Suppressor macrophage treated with lipopolysaccharide for 1 hour (primary cell): ENCODE results near the gene XPO6.

Source experiments
- DNase-seq, 3 donors: peaks; one replicate each; pipeline ENCODE4 v3.0.0-alpha.2; 2020 to 2022

XPO6 gene

DNA sequence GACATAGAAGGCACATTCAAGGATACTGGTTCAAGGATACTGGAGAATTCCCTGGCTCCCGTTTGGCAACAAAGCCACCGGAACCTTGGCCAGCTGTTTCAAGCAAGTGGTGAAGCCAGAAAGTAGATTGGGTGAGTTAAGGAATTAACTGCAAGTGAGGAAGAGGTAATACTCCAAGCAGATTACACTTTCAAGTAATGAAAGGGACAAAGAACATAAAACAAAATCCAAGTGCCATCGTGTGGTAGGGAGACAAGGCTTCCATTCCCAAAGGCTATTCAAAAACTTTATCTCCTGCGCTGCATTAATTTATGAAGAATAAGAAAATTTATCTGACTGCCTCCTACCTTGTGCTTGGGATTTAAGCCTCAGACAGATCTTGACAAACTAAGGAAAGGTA is 27.8 kb downstream of the XPO6 start:
- DNase-seq = no peak

DNA sequence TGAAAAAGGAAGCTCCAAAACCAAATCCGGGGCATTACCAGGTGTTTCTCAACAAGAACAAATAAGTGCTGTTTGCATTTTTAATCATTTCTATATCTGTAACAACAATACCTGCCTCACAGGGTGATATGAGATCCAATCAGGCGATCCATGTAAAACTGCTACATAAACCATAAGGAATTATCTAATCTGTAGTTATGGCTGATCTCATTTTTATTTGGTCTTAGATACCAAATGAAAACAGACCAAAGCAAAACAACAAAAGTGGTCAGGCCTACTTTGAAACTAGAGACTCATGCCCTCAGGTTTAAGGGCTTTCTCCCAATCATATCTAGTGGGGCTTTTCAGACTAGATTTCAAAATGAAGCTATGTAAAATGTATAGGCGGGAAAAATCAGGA is 28.3 kb downstream of the XPO6 start:
- DNase-seq = no peak

DNA sequence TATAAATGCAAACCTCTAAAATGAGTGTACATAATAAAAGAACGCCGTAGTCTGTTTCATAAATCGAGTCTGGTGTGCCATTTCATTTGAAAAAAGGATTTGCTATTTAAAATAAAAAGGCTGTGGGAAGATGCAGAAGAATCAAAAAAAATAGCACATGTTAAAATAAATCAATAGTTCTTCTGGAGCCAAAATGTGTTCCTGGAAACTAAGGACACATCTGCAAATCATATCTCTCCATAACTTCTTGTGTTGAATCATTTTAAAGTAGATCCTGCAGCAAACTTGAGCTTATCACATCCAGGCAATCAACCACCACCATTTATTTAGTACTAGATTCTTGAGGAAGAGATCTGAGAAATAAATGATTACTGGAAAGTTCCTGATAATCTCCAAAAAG is 29.0 kb downstream of the XPO6 start:
- no peak for DNase-seq

DNA sequence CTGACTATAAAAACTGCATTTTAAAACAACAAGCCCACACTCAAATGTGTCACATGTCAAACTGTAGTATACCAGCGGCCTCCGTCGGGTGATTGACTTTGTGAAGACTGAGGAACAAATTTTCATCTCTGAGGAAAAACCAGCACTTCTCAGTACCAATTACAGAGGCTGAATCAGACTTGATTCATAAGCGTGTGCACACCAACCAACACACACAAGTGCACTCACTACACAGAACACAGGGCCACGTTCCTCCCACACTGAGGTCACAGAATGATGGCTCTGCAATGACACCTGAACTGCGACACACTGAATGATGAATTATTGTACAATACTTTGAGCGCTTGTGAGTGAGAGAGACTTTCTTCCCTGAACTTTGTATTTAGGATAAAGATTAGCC is 29.6 kb downstream of the XPO6 start:
- peak; percentile 29 to 52 (median 35) for DNase-seq

DNA sequence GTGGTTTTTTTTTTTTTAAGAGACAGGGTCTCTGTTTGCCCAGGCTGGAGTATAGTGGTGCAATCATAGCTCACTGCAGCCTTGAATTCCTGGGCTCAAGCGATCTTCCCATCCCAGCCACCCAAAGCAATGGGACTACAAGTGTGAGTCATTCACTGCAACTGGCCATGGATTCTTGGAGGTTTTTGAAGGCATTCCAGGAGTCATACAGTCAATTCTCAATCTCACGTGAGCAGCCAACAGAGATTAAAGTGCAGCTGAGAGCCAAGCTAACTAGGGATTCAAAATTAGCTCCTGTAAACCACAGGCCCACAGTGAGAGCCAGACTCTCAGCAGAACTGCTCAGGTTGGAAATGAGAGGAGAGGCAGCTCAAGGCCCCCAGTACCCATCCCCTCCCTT is 30.2 kb downstream of the XPO6 start:
- peak in 2 of 3 donors; percentile 22 to 44 for DNase-seq

DNA sequence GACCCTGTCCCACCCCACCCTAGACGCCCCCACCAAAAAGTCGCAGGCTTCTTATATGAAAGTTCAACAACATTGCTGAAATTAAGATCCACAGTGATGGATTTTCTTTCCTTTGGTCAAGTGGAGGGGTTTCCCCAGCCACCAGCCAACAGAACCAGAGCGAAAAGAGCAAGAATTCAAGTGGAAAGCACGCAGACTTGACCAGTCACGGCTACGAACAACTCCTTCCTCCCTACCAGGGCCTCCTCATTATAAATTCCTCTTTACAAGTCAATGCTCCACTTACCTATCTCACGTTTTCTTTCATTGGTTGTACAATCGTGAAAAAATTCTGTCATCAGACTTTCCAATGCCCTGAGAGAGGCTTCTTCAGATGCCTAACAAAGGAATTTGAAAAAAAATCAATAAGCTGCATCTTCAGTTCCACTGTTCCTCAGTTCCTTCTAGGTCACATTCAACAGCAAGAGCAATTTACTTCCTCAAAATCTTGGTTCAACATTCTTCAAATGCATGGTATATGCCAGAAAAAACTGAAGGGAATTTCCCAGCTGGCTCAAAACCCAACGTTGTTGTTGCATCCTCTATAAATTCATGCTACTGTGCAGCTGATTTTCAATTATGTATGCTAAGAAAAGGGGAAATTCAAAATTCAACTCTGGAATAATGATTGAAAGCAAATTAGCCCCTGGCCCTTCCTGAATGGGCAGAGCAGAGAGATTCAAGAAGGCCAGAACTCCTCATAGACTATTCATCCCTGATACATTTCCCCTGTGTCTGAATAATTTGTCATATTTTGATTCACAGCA is 30.9 kb downstream of the XPO6 start:
- peak; percentile 85 to 96 (median 93) for DNase-seq

DNA sequence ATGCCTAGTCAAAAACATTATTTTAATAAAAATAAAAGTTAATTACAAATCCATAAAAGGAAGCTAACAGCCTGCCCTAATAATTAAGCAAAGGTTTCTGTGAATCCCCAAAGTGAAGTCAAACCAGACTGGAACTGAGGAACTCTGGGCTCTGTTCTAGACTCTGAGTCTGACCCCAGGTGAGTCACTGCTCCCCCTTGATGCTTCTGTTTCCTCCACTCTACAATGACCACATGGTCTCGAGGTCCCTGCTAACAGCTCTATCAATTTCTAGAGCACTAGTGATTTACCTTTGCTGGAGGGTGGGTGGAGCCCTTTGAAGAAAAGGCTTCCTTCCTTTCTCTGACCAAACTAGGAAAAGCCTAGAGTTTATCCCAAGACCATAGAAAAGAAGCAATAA is 32.4 kb downstream of the XPO6 start:
- DNase-seq = peak in 2 of 3 donors; percentile 8 to 53

DNA sequence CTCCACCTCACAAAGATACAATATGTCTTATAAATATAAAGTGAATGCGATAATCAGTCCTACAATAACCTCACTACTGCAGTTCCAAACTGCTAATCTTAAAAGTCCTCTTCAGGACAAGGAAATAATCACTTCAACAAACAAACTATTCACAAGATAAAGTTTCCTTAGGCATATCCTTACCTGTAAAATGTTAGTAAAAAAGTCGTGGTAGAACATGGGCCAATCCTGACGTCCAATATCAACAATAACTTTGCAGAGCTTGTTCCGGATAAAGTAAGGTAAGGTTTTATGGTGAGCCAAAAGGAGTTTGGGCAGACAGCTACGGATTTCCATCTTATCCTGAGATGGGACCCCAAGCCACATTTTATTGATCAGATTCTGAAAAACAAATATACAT is 36.0 kb downstream of the XPO6 start:
- no peak for DNase-seq

DNA sequence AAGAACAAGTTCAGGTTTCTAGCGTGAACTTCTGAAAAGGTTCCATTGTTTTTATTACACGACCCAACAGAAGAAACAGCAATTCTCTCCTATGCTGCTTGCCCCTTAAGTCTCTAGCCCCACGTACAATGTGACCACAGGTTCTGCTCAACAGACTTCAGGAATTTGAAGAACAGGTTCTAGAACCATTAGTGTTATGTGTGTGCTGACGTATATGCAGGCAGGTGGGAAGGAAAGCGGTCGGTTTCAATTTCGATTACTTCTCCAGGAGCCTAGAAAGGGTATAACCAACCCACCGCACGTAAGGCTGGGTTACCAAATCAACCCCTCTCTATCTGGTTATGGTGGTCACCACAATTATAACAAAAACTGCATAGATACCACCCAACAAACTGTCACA is 39.4 kb downstream of the XPO6 start:
- no peak for DNase-seq

DNA sequence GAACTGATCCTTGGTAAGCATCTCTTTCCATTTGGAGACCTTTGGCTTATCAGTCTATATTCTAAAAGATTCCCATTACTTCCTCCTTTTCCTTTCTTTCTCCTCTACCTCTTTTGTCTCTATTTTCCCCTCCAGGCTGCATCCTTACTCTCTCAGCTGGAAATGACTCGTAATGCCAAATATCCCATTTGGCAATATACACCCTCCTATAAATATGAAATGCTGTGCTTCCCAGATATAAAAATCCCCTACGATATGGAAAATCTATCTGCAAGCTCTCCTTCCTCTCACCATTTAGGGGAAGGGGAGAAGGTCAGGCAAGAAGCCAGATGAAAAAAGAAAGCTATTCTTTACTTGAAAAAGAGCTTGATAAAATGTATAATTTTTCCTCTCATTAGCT is 39.9 kb downstream of the XPO6 start:
- peak in 2 of 3 donors; percentile 12 to 53 for DNase-seq

DNA sequence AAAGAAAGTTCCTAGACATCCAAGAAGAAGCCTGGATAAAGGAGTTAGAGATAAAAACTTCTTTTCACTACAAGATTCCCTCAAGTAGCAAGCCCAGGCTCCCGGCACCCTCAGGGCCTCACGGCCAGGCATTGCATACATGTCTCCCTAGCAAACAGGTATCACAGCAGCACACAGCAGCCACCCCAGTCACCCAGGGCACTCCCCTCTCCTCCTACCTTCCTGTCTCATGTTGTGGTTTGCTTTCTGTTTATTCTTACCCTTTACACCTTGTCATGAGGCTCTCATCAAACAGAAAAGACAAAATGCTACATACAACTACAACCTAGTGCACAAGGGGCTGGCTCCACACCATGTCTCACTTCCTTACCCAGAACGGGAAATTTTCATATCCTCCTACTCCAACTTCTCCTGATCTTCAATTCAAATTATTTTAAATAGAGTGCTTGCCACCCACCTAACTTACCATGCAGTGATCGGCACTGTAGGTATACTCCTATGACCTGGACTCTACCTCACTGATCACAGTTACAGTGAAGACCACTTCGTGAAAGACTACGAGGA is 42.7 kb downstream of the XPO6 start:
- DNase-seq = no peak

DNA sequence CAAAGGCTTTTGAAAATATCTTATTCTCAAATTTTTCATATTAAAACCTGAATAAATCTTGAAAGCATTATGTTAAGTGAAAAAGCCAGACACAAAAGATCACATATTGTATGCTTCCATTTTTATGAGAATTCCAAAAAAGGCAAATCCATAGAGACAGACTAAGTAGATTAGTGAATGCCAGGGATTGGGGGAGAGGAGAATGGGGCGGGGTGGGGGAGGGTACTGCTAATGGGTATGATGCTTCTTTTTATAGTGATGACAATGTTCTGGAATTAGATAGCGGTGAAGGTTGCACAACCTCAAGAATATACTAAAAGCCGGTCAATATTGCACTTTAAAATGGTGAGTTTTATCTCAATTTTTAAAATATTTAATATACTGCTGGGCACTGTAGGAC is 44.0 kb downstream of the XPO6 start:
- DNase-seq = no peak

DNA sequence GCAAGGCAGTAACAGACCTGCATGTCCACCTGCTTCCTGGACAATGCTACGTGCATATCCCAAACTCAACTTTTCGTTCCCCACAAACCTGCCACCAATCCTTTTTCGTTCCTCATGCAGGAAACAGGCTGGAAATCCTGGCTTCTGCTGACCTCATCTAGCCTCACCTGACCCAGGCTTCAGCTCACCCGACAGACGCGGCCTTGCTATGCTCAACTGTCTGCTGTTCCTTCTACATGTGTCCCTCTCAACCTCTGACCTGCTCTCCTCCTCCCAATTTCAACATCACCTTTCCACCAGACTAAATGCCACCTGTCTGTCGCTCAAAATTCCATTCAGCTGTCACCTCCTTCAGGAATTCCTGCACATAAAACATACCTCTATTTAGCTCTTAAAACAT is 44.5 kb downstream of the XPO6 start:
- DNase-seq = no peak

DNA sequence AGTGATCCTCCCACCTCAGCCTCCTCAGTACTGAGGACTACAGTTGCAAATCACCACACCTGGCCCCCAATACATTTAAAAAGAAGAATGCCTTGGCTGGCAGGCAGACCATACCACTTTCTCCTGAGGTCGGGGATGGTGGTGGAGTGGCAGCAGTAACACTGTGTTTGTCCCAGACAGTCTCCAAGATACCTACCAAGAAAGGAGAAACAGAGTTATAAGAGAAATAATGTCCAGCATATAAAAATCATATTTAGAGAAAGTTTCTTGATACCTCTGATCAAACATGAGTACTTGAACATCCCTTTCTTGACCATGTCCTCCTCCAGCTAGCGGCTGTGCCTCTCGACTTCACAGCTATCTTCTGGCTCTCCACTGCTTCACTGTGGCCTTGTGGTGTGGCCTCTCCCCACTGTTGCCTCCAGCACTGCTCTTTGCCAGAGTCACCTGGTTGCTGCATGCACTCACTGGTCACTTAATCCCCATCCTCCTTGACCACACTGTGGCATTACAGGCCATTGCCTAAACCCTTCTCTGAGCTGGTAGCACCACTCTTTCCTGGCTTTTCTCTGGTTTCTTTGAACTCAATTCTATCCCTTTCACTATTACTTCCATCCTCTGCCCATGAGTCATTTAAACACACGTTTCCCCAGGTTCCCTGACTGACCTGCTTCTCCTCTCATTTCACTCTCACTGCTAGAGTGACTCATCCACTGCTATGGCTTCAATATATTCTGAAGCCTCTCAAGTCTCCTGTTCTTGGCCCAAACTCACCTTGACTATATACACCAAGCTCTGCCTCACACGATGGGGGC is 45.2 kb downstream of the XPO6 start:
- no peak for DNase-seq

DNA sequence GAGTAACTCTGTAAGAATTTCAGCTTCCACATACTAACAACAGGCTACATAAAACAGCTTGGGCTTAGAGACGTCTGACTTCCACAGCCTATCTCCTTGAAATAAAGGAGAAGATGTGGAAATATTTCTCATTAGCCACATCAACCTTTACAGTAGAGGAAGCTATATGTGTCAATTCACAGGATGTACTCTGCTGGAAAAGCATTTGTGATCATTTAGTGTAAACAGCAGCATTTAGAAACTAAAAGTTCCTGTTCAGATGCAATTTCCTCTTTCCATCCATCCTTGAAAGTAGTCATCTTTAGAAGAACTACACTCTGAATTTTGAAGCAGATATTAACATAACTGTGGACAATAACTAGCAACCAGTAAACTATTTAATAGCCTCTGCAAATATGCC is 46.2 kb downstream of the XPO6 start:
- DNase-seq = peak; percentile 17 to 49 (median 27)

DNA sequence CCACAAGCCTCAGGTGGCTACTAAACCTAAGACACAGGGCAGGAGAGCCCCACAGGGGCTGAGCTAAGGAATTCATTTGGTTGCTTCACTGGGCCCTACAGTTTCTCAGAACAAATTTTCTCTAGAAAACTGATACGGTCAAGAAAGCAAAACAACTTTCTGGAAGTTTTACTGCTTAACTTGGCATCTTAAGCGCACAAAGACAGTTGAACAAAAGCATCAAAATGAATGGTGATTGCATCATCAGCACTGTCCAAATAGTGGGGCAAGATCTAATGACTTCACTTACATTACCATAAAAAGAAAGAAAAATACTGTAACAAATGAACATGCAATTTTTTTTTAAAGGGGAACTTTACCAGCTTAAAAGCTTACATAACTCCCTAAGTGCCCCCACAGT is 47.6 kb downstream of the XPO6 start:
- peak; percentile 46 to 75 (median 66) for DNase-seq

DNA sequence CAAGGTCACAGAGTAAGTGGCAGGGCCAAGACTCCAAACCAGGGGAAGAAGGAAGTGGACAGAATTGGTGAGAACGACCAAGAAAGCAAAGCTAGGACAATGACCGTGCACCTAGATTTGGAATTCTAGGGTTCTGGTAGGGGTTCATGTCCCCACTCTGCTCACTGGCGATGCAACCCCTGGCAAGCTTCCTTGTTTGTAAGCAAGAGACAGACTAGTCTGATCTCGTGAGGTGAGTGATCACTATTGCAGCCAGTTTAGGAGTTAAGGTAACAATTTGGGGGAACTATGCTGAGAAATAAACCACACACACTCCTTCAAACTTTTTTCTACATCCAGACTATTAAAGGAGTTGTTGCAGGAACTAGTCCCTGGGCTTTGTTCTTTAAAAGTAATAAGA is 48.1 kb downstream of the XPO6 start:
- peak in 1 of 3 donors; percentile 10 for DNase-seq

DNA sequence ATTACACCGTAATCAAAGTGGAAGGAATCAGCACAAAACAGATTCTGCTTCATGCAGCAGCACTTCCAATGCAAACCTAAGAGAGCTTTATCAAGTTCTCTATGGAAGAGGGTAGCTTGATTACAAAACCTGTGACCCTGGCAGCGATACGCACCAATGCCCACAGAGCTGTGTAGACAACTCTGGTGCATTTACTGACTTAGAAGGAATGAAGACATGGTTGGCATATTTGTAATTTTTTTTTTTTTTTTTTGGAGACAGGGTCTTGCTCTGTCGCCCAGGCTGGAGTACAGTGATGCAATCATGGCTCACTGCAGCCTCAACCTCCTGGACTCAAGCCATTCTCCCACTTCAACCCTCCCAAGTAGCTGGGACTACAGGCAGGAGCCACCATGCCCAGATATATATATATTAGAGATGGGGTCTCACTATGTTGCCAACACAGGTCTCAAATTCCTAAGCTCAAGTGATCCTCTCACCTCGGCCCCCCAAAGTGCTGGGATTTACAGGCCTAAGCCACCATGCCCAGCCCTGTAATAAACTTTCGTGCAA is 49.4 kb downstream of the XPO6 start:
- no peak for DNase-seq

DNA sequence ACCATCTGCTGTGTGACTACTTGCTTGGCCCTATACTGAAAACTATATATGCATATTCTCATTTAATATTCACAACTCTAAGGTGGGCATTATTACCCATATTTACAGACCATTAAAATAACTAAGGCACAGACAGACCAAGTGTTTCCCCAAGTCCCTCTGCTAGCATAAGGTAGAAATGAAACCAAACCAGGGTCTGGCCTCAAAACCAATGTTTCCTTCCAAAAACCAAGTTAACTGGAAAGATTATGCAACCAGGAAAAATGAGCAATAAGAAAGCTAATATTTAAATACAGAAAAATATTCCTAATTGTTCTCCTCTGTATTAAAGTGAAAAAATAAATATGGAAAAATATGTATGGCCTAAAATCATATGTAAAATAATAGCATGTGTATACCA is 50.1 kb downstream of the XPO6 start:
- no peak for DNase-seq

DNA sequence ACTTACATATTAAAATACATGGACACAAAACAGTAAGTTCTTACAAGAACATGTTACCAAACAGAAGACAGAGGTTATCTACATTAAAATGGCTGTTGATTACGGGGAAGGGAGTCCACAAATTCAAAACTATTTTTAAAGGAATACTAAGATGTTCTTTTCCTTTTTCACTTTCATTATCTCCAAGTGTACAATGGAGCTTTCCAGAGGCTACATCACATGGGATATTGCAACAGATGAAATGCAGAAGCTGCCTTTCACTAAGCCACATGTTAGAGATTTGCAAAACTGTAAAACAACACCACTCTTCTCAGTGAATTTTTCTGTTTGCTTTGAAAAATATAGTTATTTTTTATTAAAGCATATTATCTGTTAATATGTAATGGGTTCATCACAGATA is 53.6 kb downstream of the XPO6 start:
- peak; percentile 69 to 88 (median 86) for DNase-seq

DNA sequence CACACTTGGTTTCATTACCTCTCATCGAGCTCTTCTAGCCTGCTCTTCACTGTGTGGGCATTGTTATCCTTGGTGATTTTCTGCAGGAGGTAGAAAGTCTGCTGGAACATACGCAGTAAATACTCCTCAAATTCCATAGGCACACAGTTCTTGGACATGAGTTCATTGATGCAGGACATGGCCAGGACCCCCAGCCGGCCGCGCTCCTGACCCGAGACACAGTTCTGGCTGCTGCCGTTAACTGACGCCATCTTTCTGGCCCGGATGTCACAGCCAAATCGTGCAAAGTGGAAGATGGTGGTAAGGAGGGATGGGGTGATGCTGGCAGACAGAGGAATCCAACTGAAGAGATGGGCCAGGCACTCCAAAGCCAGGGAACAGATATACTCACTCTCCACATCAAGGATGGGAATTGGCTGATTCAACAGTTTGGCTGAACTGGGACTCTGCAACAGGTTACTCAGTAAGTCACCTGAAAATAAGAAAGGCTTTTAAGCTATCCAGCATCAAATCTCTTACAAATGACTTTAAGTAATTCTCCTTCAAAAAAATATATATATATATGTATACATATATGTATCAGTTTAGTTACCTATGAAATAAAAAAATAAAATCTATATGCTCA is 55.6 kb downstream of the XPO6 start:
- no peak for DNase-seq

DNA sequence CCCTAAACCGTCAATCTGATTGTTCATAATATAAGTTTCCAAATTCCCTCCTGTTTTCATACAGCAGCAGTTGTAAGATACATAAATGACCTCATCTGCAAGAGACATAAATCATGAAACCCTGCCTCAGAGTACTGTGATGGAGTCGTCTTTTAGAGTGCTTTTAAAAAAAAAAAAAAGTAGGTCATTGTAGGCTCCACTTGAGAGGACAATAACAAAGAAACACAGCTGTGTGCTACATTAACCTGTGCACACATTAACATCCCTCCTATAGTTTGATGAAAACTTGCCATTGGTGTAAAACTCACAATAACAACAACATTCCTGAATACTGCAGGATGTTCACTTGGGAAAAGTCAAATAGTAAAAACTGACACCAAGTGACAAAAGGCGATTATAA is 56.5 kb downstream of the XPO6 start:
- DNase-seq = no peak

DNA sequence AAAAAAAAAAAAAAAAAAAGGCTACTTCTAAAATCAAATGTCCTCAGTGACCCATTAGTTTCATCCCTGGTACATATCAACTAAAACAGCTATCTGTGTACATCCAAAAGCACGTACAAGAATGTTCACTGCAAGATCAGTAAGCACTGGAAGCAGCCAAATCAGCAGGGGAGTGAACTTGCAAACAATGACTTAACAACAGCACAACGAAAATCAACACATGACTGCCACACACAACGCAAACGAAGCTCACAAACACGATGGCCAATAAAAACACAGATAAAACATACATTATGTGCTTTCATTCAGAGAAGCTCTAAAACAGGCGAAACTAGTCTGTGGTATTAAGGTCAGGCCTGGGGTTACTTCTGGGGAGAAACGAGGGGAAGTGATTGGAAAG is 60.6 kb downstream of the XPO6 start:
- DNase-seq = no peak
